CD4-positive, CD25-positive, alpha-beta regulatory T cell (primary cell): ENCODE measurements around the gene STMND1. TPM values are rescaled to one million over a fixed set of nuclear protein-coding genes. Genes with fewer than 3 reads are reported as not detected.

Source experiments
- ATAC-seq, 2 donors: fragments of 150-1000 bp; cut with Tn5 transposase; one replicate each; pipeline ENCODE4 v1.10.0; 2021; ENCODE audit warnings: low read depth in 2 of 2, moderate number of reproducible peaks in 2 of 2, moderate library complexity in 1 of 2
- DNase-seq, 3 donors: peaks; one replicate each; pipeline versions ENCODE4 v3.0.0 to v3.0.0-alpha.2; 2012 to 2022; ENCODE audit warnings: mixed read lengths in 1 of 3
- H3K27ac ChIP-seq: one replicate; pipeline ENCODE4 v1.7.0; 2013; ENCODE audit warnings: mild to moderate bottlenecking, low read length; ENCODE audit not compliant: insufficient read depth, poor library complexity, severe bottlenecking
- H3K27me3 ChIP-seq: one replicate; pipeline ENCODE4 v1.7.0; 2013; ENCODE audit warnings: low read length; ENCODE audit not compliant: control insufficient read depth, insufficient read depth
- H3K36me3 ChIP-seq: one replicate; pipeline ENCODE4 v1.7.0; 2013; ENCODE audit warnings: mild to moderate bottlenecking, low read length, moderate library complexity; ENCODE audit not compliant: control insufficient read depth, insufficient read depth
- H3K4me1 ChIP-seq: 2 replicates; pipeline ENCODE4 v1.7.0; 2013; ENCODE audit warnings: mild to moderate bottlenecking, low read length; ENCODE audit not compliant: insufficient read depth, control insufficient read depth, poor library complexity, severe bottlenecking
- H3K4me3 ChIP-seq: one replicate; pipeline ENCODE4 v1.7.0; 2013; ENCODE audit warnings: low read depth, mild to moderate bottlenecking, low read length, moderate library complexity
- H3K9me3 ChIP-seq, 2 experiments: 1 replicate in 1 of 2; 2 replicates in 1 of 2; pipeline ENCODE4 v1.7.0; 2013; ENCODE audit warnings: low read length in 2 of 2, mild to moderate bottlenecking in 1 of 2, moderate library complexity in 1 of 2; ENCODE audit not compliant: control insufficient read depth in 2 of 2
- H3K27ac Mint-ChIP-seq, 3 donors: one replicate each; pipeline ENCODE4 v1.8.0; 2020 to 2022; ENCODE audit warnings: mild to moderate bottlenecking in 3 of 3, mixed read lengths in 3 of 3, moderate library complexity in 2 of 3
- H3K27me3 Mint-ChIP-seq: one replicate; pipeline ENCODE4 v1.8.0; 2022; ENCODE audit warnings: mild to moderate bottlenecking, mixed read lengths
- H3K36me3 Mint-ChIP-seq: one replicate; pipeline ENCODE4 v1.8.0; 2020; ENCODE audit warnings: mixed read lengths
- H3K4me1 Mint-ChIP-seq, 4 donors: one replicate each; pipeline ENCODE4 v1.8.0; 2020 to 2022; ENCODE audit warnings: mixed read lengths in 4 of 4, mild to moderate bottlenecking in 1 of 4
- H3K4me3 Mint-ChIP-seq, 4 donors: one replicate each; pipeline ENCODE4 v1.8.0; 2020 to 2022; ENCODE audit warnings: mild to moderate bottlenecking in 4 of 4, mixed read lengths in 4 of 4, moderate library complexity in 3 of 4
- H3K9me3 Mint-ChIP-seq, 7 donors: one replicate each; pipeline ENCODE4 v1.8.0; 2020 to 2022; ENCODE audit warnings: mixed read lengths in 7 of 7, mild to moderate bottlenecking in 3 of 7, moderate library complexity in 2 of 7
- polyA plus RNA-seq, 4 donors: library from polyadenylated mRNA; unstranded; fragments of 300-500 nt; fragmentation: Illumina TruSeq; gene quantifications; one replicate each; pipeline ENCODE4 v1.2.3, GENCODE V29; 2021
- total RNA-seq: library from RNA; stranded (reverse); gene quantifications from one replicate; pipeline ENCODE4 v1.2.3, GENCODE V29; 2022

The STMND1 gene
- total and polyA plus RNA-seq, 5 donors from 2014 or later: not detected

GRCh38 chr6:17083397-17083796, 18.5 kb upstream of the STMND1 start:
- Histone ChIP-seq H3K27me3 (peaks cover 4% of the 10 kb centered on the region), H3K9me3 (no peaks in the 10 kb centered on the region), H3K27ac (no peak overlapping the region), H3K4me3 (no peak overlapping the region), H3K4me1 (no peaks in the 10 kb centered on the region), H3K36me3 (no peaks in the 10 kb centered on the region)
- peaks cover 0 to 2% (median 0%) of the 10 kb centered on the region in 7 donors for H3K9me3 Mint-ChIP-seq
- no peaks in the 10 kb centered on the region for H3K4me1 Mint-ChIP-seq
- peaks cover 8% of the 10 kb centered on the region for H3K27me3 Mint-ChIP-seq
- ATAC-seq (no peak), DNase-seq (no peak)
- no peak overlapping the region for H3K27ac Mint-ChIP-seq
- no peak overlapping the region for H3K4me3 Mint-ChIP-seq
- H3K36me3 Mint-ChIP-seq: no peaks in the 10 kb centered on the region

- Mint-ChIP-seq H3K4me1 (no peaks in the 10 kb centered on the region), H3K27ac (no peak overlapping the region)
- DNase-seq: peak in 2 of 3 donors; percentile 9 to 24
These were observed 15.4 kb upstream of the STMND1 start for GRCh38 chr6:17086469-17086868.

GRCh38 chr6:17088091-17088611, 13.7 kb upstream of the STMND1 start:
- no peak overlapping the region for H3K27ac Mint-ChIP-seq
- H3K4me3 Mint-ChIP-seq: no peak overlapping the region
- ATAC-seq: no peak

More at GRCh38 chr6:17086469-17086868, 15.4 kb upstream of the STMND1 start:
- H3K27ac ChIP-seq: no peak overlapping the region
- ATAC-seq: no peak
- Mint-ChIP-seq H3K4me3 (no peak overlapping the region), H3K27me3 (peaks cover 17% of the 10 kb centered on the region), H3K9me3 (peaks cover 0 to 7% (median 4%) of the 10 kb centered on the region in 7 donors), H3K36me3 (no peaks in the 10 kb centered on the region)
- H3K27me3 ChIP-seq: peaks cover 7% of the 10 kb centered on the region
- no peaks in the 10 kb centered on the region for H3K36me3 ChIP-seq
- H3K4me1 ChIP-seq: no peaks in the 10 kb centered on the region
- H3K4me3 ChIP-seq: no peak overlapping the region
- peaks cover 0 to 7% of the 10 kb centered on the region in 2 experiments for H3K9me3 ChIP-seq

GRCh38 chr6:17091122-17091521, 10.7 kb upstream of the STMND1 start:
- H3K27ac ChIP-seq: no peak overlapping the region
- H3K4me3 ChIP-seq: no peak overlapping the region
- peaks cover 0 to 7% (median 4%) of the 10 kb centered on the region in 7 donors for H3K9me3 Mint-ChIP-seq
- no peaks in the 10 kb centered on the region for H3K36me3 Mint-ChIP-seq
- ATAC-seq (no peak), DNase-seq (no peak)
- H3K4me1 ChIP-seq: no peaks in the 10 kb centered on the region
- H3K9me3 ChIP-seq: peaks cover 0 to 7% of the 10 kb centered on the region in 2 experiments
- no peak overlapping the region for H3K27ac Mint-ChIP-seq
- no peaks in the 10 kb centered on the region for H3K4me1 Mint-ChIP-seq
- no peak overlapping the region for H3K4me3 Mint-ChIP-seq
- H3K27me3 ChIP-seq: peaks cover 9% of the 10 kb centered on the region
- H3K27me3 Mint-ChIP-seq: peaks cover 21% of the 10 kb centered on the region
- no peaks in the 10 kb centered on the region for H3K36me3 ChIP-seq

More at GRCh38 chr6:17088091-17088611, 13.7 kb upstream of the STMND1 start:
- Histone ChIP-seq H3K4me1 (no peaks in the 10 kb centered on the region), H3K4me3 (no peak overlapping the region), H3K27ac (no peak overlapping the region), H3K36me3 (no peaks in the 10 kb centered on the region), H3K9me3 (peaks cover 0 to 7% of the 10 kb centered on the region in 2 experiments), H3K27me3 (peaks cover 9% of the 10 kb centered on the region)
- Mint-ChIP-seq H3K36me3 (no peaks in the 10 kb centered on the region), H3K9me3 (peaks cover 0 to 7% (median 4%) of the 10 kb centered on the region in 7 donors), H3K4me1 (no peaks in the 10 kb centered on the region), H3K27me3 (peaks cover 17% of the 10 kb centered on the region)
- DNase-seq: no peak

- ATAC-seq (no peak), DNase-seq (no peak)
These were observed 8.2 kb upstream of the STMND1 start for GRCh38 chr6:17093686-17094085.

GRCh38 chr6:17096096-17096495, 5.8 kb upstream of the STMND1 start:
- Mint-ChIP-seq H3K9me3 (peaks cover 0 to 3% (median 1%) of the 10 kb centered on the region in 7 donors), H3K4me1 (peaks cover 0 to 3% (median 1%) of the 10 kb centered on the region in 4 donors), H3K27ac (no peak overlapping the region), H3K27me3 (peaks cover 28% of the 10 kb centered on the region), H3K36me3 (no peaks in the 10 kb centered on the region), H3K4me3 (no peak overlapping the region)
- H3K4me1 ChIP-seq: no peaks in the 10 kb centered on the region
- DNase-seq (no peak), ATAC-seq (no peak)
- no peaks in the 10 kb centered on the region for H3K36me3 ChIP-seq
- no peaks in the 10 kb centered on the region for H3K9me3 ChIP-seq
- H3K27ac ChIP-seq: no peak overlapping the region
- H3K4me3 ChIP-seq: no peak overlapping the region
- H3K27me3 ChIP-seq: peaks cover 13% of the 10 kb centered on the region

More at GRCh38 chr6:17093686-17094085, 8.2 kb upstream of the STMND1 start:
- peaks cover 0 to 7% of the 10 kb centered on the region in 2 experiments for H3K9me3 ChIP-seq
- no peaks in the 10 kb centered on the region for H3K4me1 ChIP-seq
- no peaks in the 10 kb centered on the region for H3K36me3 ChIP-seq
- Mint-ChIP-seq H3K4me1 (no peaks in the 10 kb centered on the region), H3K9me3 (peaks cover 0 to 7% (median 4%) of the 10 kb centered on the region in 7 donors), H3K27ac (no peak overlapping the region), H3K4me3 (no peak overlapping the region), H3K27me3 (peaks cover 28% of the 10 kb centered on the region), H3K36me3 (no peaks in the 10 kb centered on the region)
- no peak overlapping the region for H3K4me3 ChIP-seq
- H3K27ac ChIP-seq: no peak overlapping the region
- peaks cover 5% of the 10 kb centered on the region for H3K27me3 ChIP-seq

GRCh38 chr6:17096652-17097051, 5.2 kb upstream of the STMND1 start:
- H3K36me3 ChIP-seq: no peaks in the 10 kb centered on the region
- Mint-ChIP-seq H3K4me3 (no peak overlapping the region), H3K9me3 (peaks cover 0 to 3% (median 0%) of the 10 kb centered on the region in 7 donors), H3K27ac (no peak overlapping the region), H3K27me3 (peaks cover 29% of the 10 kb centered on the region), H3K36me3 (no peaks in the 10 kb centered on the region), H3K4me1 (peaks cover 0 to 6% (median 1%) of the 10 kb centered on the region in 4 donors)
- no peaks in the 10 kb centered on the region for H3K9me3 ChIP-seq
- ATAC-seq: no peak
- DNase-seq: no peak
- H3K27ac ChIP-seq: no peak overlapping the region
- H3K27me3 ChIP-seq: peaks cover 13% of the 10 kb centered on the region
- H3K4me3 ChIP-seq: no peak overlapping the region
- H3K4me1 ChIP-seq: no peaks in the 10 kb centered on the region

- H3K4me3 Mint-ChIP-seq: no peak overlapping the region
These were observed 3.9 kb upstream of the STMND1 start for GRCh38 chr6:17097982-17098381.

More at GRCh38 chr6:17097982-17098381, 3.9 kb upstream of the STMND1 start:
- Histone ChIP-seq H3K36me3 (no peaks in the 10 kb centered on the region), H3K9me3 (no peaks in the 10 kb centered on the region), H3K4me1 (no peaks in the 10 kb centered on the region), H3K27ac (no peak overlapping the region), H3K4me3 (no peak overlapping the region), H3K27me3 (peaks cover 11% of the 10 kb centered on the region)
- peaks cover 41% of the 10 kb centered on the region for H3K27me3 Mint-ChIP-seq
- no peak overlapping the region for H3K27ac Mint-ChIP-seq
- H3K36me3 Mint-ChIP-seq: no peaks in the 10 kb centered on the region
- H3K4me1 Mint-ChIP-seq: peaks cover 0 to 9% (median 1%) of the 10 kb centered on the region in 4 donors
- peaks cover 0 to 2% (median 0%) of the 10 kb centered on the region in 7 donors for H3K9me3 Mint-ChIP-seq
- ATAC-seq (no peak), DNase-seq (no peak)
